Tracheal epithelial cell (primary cell): ENCODE results near the gene FGF16. TPM values are rescaled to one million over a fixed set of nuclear protein-coding genes. Genes with fewer than 3 reads are reported as not detected.

ENCODE experiments used
- total RNA-seq: library from RNA; depleted of rRNA; stranded (reverse); fragments of >200 nt; gene quantifications from 2 replicates; pipeline ENCODE4 v1.2.1, GENCODE V29; 2014

Gene FGF16
- not detected in 2 replicates for total RNA-seq

DNA sequence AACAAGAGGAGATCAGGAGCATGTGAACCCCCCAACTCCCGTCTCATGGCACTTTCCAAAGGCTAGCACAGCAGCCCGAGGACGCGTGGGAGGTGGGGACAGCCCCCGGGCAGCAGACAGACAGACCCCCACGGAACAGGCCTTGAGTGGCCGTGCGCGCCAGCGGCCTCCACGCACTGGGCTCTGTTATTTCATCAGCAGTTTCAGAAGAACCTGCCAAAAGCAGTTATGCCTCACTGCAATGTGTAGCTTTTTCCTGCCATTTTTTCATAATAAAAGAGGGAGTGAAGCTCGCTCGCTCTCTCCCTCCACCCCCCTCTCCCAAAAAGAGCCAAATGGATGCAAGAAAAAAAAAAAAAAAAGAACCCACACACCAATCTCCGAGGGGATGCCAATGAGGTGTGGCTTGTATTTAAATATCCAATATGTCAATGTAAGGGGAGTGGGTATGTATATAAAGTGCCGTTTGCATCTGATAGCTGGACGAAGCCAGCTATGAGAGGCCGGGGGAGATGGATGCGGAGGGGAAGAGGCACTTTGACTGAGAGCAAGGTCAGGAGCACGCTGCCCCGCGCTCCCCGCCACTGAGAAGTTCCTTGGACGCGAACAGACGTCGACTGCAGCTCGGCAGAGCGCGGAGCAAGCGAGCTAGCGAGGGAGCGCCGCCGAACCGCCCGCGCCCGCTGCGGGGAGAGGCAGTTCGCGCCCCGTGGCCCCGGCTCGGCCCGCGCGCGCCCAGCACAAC is at the start of gene FGF16:
FGF16 (plus strand) TSS at position 482 of the 745 bp plus-strand sequence. CDS start 286 bp downstream, outside the sequence.

